GM12892 (cell line): Measurements from ENCODE around the gene CNTNAP2.

Experiments
- POLR2A ChIP-seq: IDR thresholded peaks from 2 replicates; pipeline ENCODE4 v1.6.1; 2011; ENCODE audit warnings: low read depth, low read length, control low read depth
- POLR2AphosphoS5 ChIP-seq: IDR thresholded peaks from 2 replicates; pipeline ENCODE4 v1.6.1; 2011; ENCODE audit warnings: low read depth, low read length, control low read depth
- TAF1 ChIP-seq: IDR thresholded peaks from 2 replicates; pipeline ENCODE4 v1.6.1; 2011; ENCODE audit warnings: low read depth, mild to moderate bottlenecking, control low read depth, low read length, borderline replicate concordance

DNA sequence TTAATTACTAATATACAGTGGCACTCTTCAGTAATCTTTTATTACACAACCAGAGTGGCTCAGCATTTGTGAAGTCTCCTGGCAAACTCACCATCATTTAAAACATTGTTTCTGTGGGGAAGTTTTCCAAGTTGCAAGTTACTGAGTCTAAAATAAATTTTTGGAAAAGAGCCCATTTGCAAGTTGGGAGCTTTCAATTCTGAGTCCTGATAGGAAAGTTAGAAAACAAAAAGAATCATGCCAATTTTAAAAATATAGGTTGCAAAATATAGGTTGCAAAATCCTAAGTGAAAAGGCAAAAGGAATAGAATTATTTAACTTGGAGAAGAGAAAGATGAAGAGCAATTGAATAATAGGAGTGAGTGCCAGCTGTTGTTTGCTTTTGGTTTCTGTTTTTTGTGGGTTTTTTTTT is 2095.1 kb downstream of the CNTNAP2 start:
- TF ChIP-seq POLR2A, result no peak
- no peak for TF ChIP-seq POLR2AphosphoS5
- no peak for TF ChIP-seq TAF1
